Trophoblast cell (in vitro differentiated cells and primary cell): ENCODE measurements around the gene TEX13A.

ENCODE experiments used
- DNase-seq, 2 donors: peaks; one replicate each; pipeline ENCODE4 v3.0.0-alpha.2; 2016
- H2AFZ ChIP-seq: 2 replicates; pipeline ENCODE4 v1.6.1; 2013; ENCODE audit warnings: low read length, moderate library complexity, mild to moderate bottlenecking; ENCODE audit not compliant: insufficient read depth, poor library complexity
- H2AK5ac ChIP-seq: 2 replicates; pipeline ENCODE4 v1.6.1; 2013; ENCODE audit warnings: mild to moderate bottlenecking, low read length
- H2BK120ac ChIP-seq: 2 replicates; pipeline ENCODE4 v1.6.1; 2013; ENCODE audit warnings: low read length, mild to moderate bottlenecking, moderate library complexity; ENCODE audit not compliant: insufficient read depth, poor library complexity
- H2BK12ac ChIP-seq: 2 replicates; pipeline ENCODE4 v1.6.1; 2013; ENCODE audit warnings: mild to moderate bottlenecking, low read length, moderate library complexity
- H2BK5ac ChIP-seq: 2 replicates; pipeline ENCODE4 v1.6.1; 2013; ENCODE audit warnings: low read length, low read depth, moderate library complexity, mild to moderate bottlenecking; ENCODE audit not compliant: poor library complexity
- H3K14ac ChIP-seq: 2 replicates; pipeline ENCODE4 v1.6.1; 2013; ENCODE audit warnings: mild to moderate bottlenecking, low read length
- H3K18ac ChIP-seq: 2 replicates; pipeline ENCODE4 v1.6.1; 2013; ENCODE audit warnings: mild to moderate bottlenecking, low read length
- H3K23ac ChIP-seq: 2 replicates; pipeline ENCODE4 v1.6.1; 2013; ENCODE audit warnings: low read length
- H3K27ac ChIP-seq: 2 replicates; pipeline ENCODE4 v1.5.1; 2013; ENCODE audit warnings: low read depth, mild to moderate bottlenecking, inconsistent platforms, low read length, moderate library complexity
- H3K27me3 ChIP-seq: 2 replicates; pipeline ENCODE4 v1.6.1; 2013; ENCODE audit warnings: inconsistent platforms, mild to moderate bottlenecking, low read length, moderate library complexity; ENCODE audit not compliant: insufficient read depth
- H3K36me3 ChIP-seq, 2 experiments: 1 replicate in 1 of 2; 2 replicates in 1 of 2; pipeline ENCODE4 v1.6.1; 2013; ENCODE audit warnings: low read length in 2 of 2, mild to moderate bottlenecking in 2 of 2, moderate library complexity in 1 of 2; ENCODE audit not compliant: insufficient read depth in 2 of 2, control insufficient read depth in 1 of 2
- H3K4ac ChIP-seq: 2 replicates; pipeline ENCODE4 v1.6.1; 2013; ENCODE audit warnings: low read depth, mild to moderate bottlenecking, low read length, moderate library complexity
- H3K4me1 ChIP-seq, 2 experiments: 1 replicate in 1 of 2; 2 replicates in 1 of 2; pipeline ENCODE4 v1.6.1; 2013; ENCODE audit warnings: low read length in 2 of 2, mild to moderate bottlenecking in 2 of 2, moderate library complexity in 1 of 2; ENCODE audit not compliant: insufficient read depth in 2 of 2, control insufficient read depth in 1 of 2
- H3K4me2 ChIP-seq: 2 replicates; pipeline ENCODE4 v1.6.1; 2013; ENCODE audit warnings: inconsistent platforms, mild to moderate bottlenecking, low read length, moderate library complexity
- H3K4me3 ChIP-seq: 2 replicates; pipeline ENCODE4 v1.5.1; 2013; ENCODE audit warnings: mild to moderate bottlenecking, low read depth, low read length, inconsistent platforms
- H3K79me1 ChIP-seq: one replicate; pipeline ENCODE4 v1.6.1; 2013; ENCODE audit warnings: low read length
- H3K79me2 ChIP-seq: 2 replicates; pipeline ENCODE4 v1.6.1; 2013; ENCODE audit warnings: low read length, mild to moderate bottlenecking; ENCODE audit not compliant: control insufficient read depth, insufficient read depth, poor library complexity
- H3K9ac ChIP-seq: 2 replicates; pipeline ENCODE4 v1.6.1; 2013; ENCODE audit warnings: mild to moderate bottlenecking, low read length
- H3K9me3 ChIP-seq: 2 replicates; pipeline ENCODE4 v1.6.1; 2013; ENCODE audit warnings: low read depth, mild to moderate bottlenecking, control low read depth, inconsistent platforms, low read length; ENCODE audit not compliant: insufficient read depth
- H4K12ac ChIP-seq: 2 replicates; pipeline ENCODE4 v1.6.1; 2013; ENCODE audit warnings: low read depth, mild to moderate bottlenecking, low read length, moderate library complexity
- H4K8ac ChIP-seq: 2 replicates; pipeline ENCODE4 v1.6.1; 2013; ENCODE audit warnings: low read depth, mild to moderate bottlenecking, low read length, moderate library complexity
- H4K91ac ChIP-seq: one replicate; pipeline ENCODE4 v1.6.1; 2013; ENCODE audit warnings: low read depth, mild to moderate bottlenecking, low read length, moderate library complexity
- WGBS: extraction: QIAGEN DNeasy Blood & Tissue Kit; methylation state at CpG from one replicate; pipeline ENCODE4 v1.1.7; 2013; ENCODE audit warnings: missing lambda C conversion rate; ENCODE audit not compliant: insufficient read length, insufficient coverage; ENCODE audit errors: extremely low coverage; 5-methylcytosine and 5-hydroxymethylcytosine counted together

Gene TEX13A

DNA sequence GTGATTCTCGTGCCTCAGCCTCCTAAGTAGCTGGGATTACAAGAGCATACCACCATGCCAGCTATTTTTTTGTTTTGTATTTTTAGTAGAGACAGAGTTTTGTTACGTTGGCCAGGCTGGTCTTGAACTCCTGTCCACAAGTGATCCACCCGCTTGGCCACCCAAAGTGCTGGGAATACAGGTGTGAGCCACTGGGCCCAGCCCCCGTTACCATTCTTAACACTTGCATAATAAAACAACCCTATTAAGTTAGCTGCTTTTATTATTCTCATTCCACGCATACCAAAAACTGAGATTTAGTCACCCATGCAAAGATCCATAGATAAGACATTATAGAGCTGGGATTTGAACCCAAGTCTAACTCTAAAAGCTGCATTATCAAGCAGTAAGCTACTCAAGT is 6.0 kb upstream of the TEX13A start:
- Histone ChIP-seq H4K8ac (no peak overlapping the region), H2AK5ac (no peak overlapping the region), H2AFZ (no peak overlapping the region), H3K4ac (no peak overlapping the region), H3K27ac (no peak overlapping the region), H3K18ac (no peak overlapping the region), H2BK120ac (no peak overlapping the region), H3K9me3 (no peaks in the 10 kb centered on the region), H4K12ac (no peak overlapping the region), H3K36me3 (no peaks in the 10 kb centered on the region), H2BK12ac (no peak overlapping the region), H3K4me1 (no peaks in the 10 kb centered on the region), H4K91ac (no peak overlapping the region), H3K4me2 (no peak overlapping the region), H3K79me2 (no peaks in the 10 kb centered on the region), H3K23ac (no peak overlapping the region), H3K79me1 (no peaks in the 10 kb centered on the region), H2BK5ac (no peak overlapping the region), H3K27me3 (no peaks in the 10 kb centered on the region), H3K9ac (no peak overlapping the region), H3K4me3 (no peak overlapping the region), H3K14ac (no peak overlapping the region)
- no CpG with 5 or more reads among the region's 5 CpGs for WGBS
- DNase-seq = no peak

GRCh38 chrX:105221374-105221773 is 880 bp upstream of the TEX13A start:
- H2AFZ ChIP-seq = no peak overlapping the region
- H3K79me1 ChIP-seq = no peaks in the 10 kb centered on the region
- H3K79me2 ChIP-seq = no peaks in the 10 kb centered on the region
- H2BK12ac ChIP-seq = no peak overlapping the region
- no peaks in the 10 kb centered on the region for H3K9me3 ChIP-seq
- DNase-seq = no peak
- H3K4me2 ChIP-seq = no peak overlapping the region
- H3K14ac ChIP-seq = no peak overlapping the region
- no peak overlapping the region for H3K4ac ChIP-seq
- H3K4me3 ChIP-seq = no peak overlapping the region
- no peak overlapping the region for H2AK5ac ChIP-seq
- H2BK120ac ChIP-seq = no peak overlapping the region
- H4K8ac ChIP-seq = no peak overlapping the region
- no peak overlapping the region for H4K91ac ChIP-seq
- no peak overlapping the region for H3K18ac ChIP-seq
- no peaks in the 10 kb centered on the region for H3K36me3 ChIP-seq
- no peak overlapping the region for H4K12ac ChIP-seq
- WGBS = no CpG with 5 or more reads among the region's 3 CpGs
- no peak overlapping the region for H2BK5ac ChIP-seq
- no peaks in the 10 kb centered on the region for H3K4me1 ChIP-seq
- H3K27ac ChIP-seq = no peak overlapping the region
- no peak overlapping the region for H3K23ac ChIP-seq
- no peaks in the 10 kb centered on the region for H3K27me3 ChIP-seq
- no peak overlapping the region for H3K9ac ChIP-seq

DNA sequence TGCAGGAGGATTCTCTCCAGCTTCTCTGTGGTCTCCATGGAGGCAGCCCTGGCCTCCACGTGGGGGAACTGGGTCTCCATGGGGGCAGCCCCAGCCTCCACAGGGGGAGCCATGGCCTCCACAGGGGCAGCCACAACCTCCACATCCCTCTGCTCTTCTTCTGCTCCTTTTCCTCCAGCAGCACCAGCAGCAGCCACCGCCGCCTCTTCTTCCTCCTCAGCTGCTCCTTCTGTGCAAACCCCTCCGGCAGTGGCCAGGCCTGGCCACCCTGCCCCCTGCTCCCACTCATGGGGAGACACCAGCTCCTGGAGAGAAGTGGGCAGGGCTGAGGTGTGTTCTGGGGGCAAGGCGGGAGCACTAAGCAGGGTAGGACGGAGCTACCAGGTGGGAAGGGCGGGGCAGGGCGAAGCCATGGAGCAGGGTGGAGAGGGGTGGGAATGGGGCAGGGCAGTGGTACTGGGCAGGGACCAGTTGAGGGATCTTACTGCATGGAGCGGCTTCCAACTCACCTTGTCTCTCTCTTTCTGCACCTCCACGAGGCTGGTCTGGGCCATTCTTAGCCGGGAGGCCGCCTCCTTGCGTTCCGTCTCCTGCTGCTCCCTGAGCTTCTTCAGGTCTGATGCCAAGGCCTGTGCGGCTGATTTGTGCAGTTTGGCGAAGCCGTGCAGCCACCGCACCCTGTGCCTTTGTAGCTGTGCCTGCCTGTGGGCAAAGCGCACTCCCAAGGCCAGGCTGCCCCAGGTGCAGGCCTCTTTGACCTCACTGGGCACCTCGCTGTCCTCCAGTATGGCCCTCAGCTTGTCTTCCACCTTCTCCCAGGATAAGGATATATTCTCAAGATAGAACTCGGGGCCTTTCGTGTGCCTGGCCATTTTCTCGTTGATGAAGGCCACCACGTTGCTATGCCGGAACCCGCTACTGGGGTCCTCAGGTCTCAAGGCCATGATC is 766 bp downstream of the TEX13A start:
- Histone ChIP-seq H2BK5ac (no peak overlapping the region), H4K8ac (no peak overlapping the region), H3K9me3 (no peaks in the 10 kb centered on the region), H3K79me2 (no peaks in the 10 kb centered on the region), H3K23ac (no peak overlapping the region), H3K9ac (no peak overlapping the region), H2BK12ac (no peak overlapping the region), H3K36me3 (no peaks in the 10 kb centered on the region), H3K4me1 (no peaks in the 10 kb centered on the region), H3K79me1 (no peaks in the 10 kb centered on the region), H2AFZ (no peak overlapping the region), H3K27me3 (no peaks in the 10 kb centered on the region), H4K91ac (no peak overlapping the region), H4K12ac (no peak overlapping the region), H3K27ac (no peak overlapping the region), H3K4ac (no peak overlapping the region), H3K14ac (no peak overlapping the region), H3K4me3 (no peak overlapping the region), H2AK5ac (no peak overlapping the region), H2BK120ac (no peak overlapping the region), H3K4me2 (no peak overlapping the region), H3K18ac (no peak overlapping the region)
- DNase-seq = no peak
- WGBS = no CpG with 5 or more reads among the region's 26 CpGs

DNA sequence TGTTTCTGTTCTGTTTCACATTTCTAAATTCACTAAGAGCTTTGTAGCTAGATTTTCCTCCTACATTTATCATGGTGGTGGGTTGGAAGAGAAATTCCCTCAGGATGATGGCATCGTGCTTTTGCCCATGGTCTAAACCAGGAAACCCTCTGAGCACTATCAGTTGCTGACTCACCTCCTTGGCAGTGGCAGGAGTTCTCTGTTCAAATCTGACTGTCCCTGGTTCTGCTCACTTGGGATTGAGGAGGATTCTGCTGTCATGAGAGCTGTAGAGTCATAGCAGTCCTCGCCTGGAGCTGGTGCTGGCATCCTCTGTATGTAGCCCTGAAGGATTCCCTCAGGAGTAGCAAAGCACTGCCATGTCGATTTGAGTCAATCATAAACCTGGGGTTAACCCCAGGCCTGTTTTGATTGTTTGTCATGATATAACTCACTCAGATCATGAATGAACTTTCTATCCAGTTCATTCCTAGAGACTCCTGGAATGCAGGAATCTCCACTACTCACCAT is 9.4 kb downstream of the TEX13A start:
- H3K4ac ChIP-seq = no peak overlapping the region
- no peak overlapping the region for H4K8ac ChIP-seq
- H3K4me2 ChIP-seq = no peak overlapping the region
- no peak for DNase-seq
- H2AK5ac ChIP-seq = no peak overlapping the region
- no peak overlapping the region for H3K9ac ChIP-seq
- no CpG with 5 or more reads among the region's 3 CpGs for WGBS
- H3K36me3 ChIP-seq = no peaks in the 10 kb centered on the region
- H3K18ac ChIP-seq = no peak overlapping the region
- H3K9me3 ChIP-seq = no peaks in the 10 kb centered on the region
- no peak overlapping the region for H2BK12ac ChIP-seq
- H3K23ac ChIP-seq = no peak overlapping the region
- no peak overlapping the region for H3K14ac ChIP-seq
- H3K79me2 ChIP-seq = no peaks in the 10 kb centered on the region
- H2BK5ac ChIP-seq = no peak overlapping the region
- H3K27me3 ChIP-seq = no peaks in the 10 kb centered on the region
- H3K4me3 ChIP-seq = no peak overlapping the region
- H3K4me1 ChIP-seq = no peaks in the 10 kb centered on the region
- no peak overlapping the region for H4K12ac ChIP-seq
- no peak overlapping the region for H2BK120ac ChIP-seq
- H2AFZ ChIP-seq = no peak overlapping the region
- no peaks in the 10 kb centered on the region for H3K79me1 ChIP-seq
- H4K91ac ChIP-seq = no peak overlapping the region
- no peak overlapping the region for H3K27ac ChIP-seq
